ENCODE results near the gene TMEM170B.

Gene TMEM170B

DNA sequence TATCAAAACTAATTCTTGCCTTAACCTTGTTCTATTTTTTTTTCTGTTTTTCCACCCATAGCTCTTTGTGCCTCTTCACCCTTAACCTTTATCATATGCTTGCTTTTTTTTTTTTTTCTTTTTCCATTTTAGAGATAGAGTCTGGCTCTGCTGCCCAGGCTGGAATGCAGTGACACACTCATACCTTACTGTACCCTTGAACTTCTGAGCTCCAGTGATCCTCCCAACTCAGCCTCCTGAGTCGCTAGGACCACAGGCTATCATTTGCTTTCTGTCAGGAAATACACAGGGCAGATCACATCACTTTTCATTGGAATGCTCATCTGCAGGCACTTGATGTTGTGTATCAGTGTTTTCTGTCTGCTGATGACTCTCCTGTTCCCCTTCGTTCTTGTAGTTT lies 33.5 kb downstream of the TMEM170B start:
- Histone ChIP-seq H3K9me3 (no peaks in the 10 kb centered on the region), H3K27me3 (no peaks in the 10 kb centered on the region), H3K4me1 (no peaks in the 10 kb centered on the region), H3K4me3 (ENCODE audit: low read depth, low read length) (no peak overlapping the region), H3K36me3 (no peaks in the 10 kb centered on the region)
- no peak for DNase-seq
- TF ChIP-seq, protein P1, sequence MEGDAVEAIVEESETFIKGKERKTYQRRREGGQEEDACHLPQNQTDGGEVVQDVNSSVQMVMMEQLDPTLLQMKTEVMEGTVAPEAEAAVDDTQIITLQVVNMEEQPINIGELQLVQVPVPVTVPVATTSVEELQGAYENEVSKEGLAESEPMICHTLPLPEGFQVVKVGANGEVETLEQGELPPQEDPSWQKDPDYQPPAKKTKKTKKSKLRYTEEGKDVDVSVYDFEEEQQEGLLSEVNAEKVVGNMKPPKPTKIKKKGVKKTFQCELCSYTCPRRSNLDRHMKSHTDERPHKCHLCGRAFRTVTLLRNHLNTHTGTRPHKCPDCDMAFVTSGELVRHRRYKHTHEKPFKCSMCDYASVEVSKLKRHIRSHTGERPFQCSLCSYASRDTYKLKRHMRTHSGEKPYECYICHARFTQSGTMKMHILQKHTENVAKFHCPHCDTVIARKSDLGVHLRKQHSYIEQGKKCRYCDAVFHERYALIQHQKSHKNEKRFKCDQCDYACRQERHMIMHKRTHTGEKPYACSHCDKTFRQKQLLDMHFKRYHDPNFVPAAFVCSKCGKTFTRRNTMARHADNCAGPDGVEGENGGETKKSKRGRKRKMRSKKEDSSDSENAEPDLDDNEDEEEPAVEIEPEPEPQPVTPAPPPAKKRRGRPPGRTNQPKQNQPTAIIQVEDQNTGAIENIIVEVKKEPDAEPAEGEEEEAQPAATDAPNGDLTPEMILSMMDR (IDR thresholded peaks at IDR 0.05; ENCODE audit: low read depth, low read length): no peak

DNA sequence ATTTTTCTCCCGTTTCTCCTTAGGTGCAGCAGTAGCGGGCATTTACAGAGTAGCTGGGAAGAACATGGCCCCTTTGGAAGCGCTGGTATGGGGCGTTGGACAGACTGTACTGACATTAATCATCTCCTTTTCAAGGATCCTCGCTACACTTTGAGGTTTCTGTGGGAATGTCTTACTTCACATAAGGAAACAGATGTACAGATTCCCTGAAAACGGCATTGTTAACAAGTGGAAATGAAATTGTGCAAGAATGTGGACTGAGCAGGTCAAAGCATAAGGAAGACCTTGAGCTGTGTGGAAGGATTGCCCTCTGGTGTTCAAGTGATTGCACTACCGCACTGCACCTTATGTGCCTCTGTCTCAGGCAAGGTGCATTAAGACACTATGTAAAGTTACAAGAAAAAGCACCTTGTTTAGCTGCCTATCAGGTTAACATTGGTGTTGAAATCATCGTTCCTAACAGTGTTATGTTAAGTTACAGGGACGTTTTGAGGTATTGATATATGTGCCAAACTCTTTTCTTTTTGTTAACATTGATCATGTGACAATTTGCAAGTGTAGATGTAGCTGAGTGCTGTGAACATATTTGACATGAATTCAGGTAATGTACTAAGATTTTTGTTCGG lies 38.0 kb downstream of the TMEM170B start:
- H3K27me3 ChIP-seq: no peaks in the 10 kb centered on the region
- no peaks in the 10 kb centered on the region for H3K9me3 ChIP-seq
- H3K36me3 ChIP-seq: no peaks in the 10 kb centered on the region
- no peak overlapping the region for H3K4me3 ChIP-seq (ENCODE audit: low read depth, low read length)
- DNase-seq: peak; percentile 43
- TF ChIP-seq, protein P1 (IDR thresholded peaks at IDR 0.05; ENCODE audit: low read depth, low read length): peak; percentile 90
- H3K4me1 ChIP-seq: no peaks in the 10 kb centered on the region

- no peaks in the 10 kb centered on the region for H3K4me1 ChIP-seq
- DNase-seq: no peak
- no peaks in the 10 kb centered on the region for H3K36me3 ChIP-seq
- H3K4me3 ChIP-seq (ENCODE audit: low read depth, low read length): no peak overlapping the region
- H3K27me3 ChIP-seq: no peaks in the 10 kb centered on the region
- no peaks in the 10 kb centered on the region for H3K9me3 ChIP-seq
- TF ChIP-seq, protein P1 (IDR thresholded peaks at IDR 0.05; ENCODE audit: low read depth, low read length): no peak
Observed at GRCh38 chr6:11580686-11581405, 43.3 kb downstream of the TMEM170B start.

GRCh38 chr6:11584244-11584643 lies 46.7 kb downstream of the TMEM170B start:
- no peak overlapping the region for H3K4me3 ChIP-seq (ENCODE audit: low read depth, low read length)
- no peaks in the 10 kb centered on the region for H3K9me3 ChIP-seq
- no peaks in the 10 kb centered on the region for H3K36me3 ChIP-seq
- H3K27me3 ChIP-seq: no peaks in the 10 kb centered on the region
- no peak for DNase-seq
- TF ChIP-seq, protein P1 (IDR thresholded peaks at IDR 0.05; ENCODE audit: low read depth, low read length): no peak
- H3K4me1 ChIP-seq: no peaks in the 10 kb centered on the region

DNA sequence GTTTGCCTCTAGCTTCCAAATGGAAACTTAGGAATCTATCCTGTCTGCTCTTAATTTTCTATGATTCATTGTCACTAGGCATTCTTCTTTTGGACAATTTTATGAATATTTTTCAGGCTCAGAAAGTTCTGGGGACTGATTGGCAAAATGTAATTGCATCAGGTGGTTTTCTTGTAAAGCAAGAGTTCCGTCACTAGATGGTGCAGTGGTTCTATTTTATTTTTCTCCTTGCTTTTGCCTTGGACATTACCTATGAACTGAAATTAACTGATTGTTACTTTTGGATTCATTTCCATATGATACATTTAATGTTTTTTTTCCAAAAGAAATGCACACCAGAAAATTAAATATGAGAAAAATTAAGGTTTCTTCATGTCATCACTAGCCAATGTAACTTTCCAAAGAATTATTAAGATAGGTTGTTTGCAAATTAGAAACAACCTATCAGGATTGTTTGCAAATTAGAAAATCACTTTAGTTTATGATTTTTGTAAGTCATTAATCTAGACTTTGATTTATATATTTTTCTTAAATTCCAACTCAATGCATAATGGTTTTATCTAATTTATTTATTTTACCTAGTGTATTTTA lies 48.0 kb downstream of the TMEM170B start:
- no peak for DNase-seq
- no peaks in the 10 kb centered on the region for H3K9me3 ChIP-seq
- no peaks in the 10 kb centered on the region for H3K4me1 ChIP-seq
- H3K36me3 ChIP-seq: no peaks in the 10 kb centered on the region
- TF ChIP-seq, protein P1 (IDR thresholded peaks at IDR 0.05; ENCODE audit: low read depth, low read length): peak; percentile 62
- H3K4me3 ChIP-seq (ENCODE audit: low read depth, low read length): no peak overlapping the region
- no peaks in the 10 kb centered on the region for H3K27me3 ChIP-seq

GRCh38 chr6:11586117-11586516 lies 48.6 kb downstream of the TMEM170B start:
- no peak overlapping the region for H3K4me3 ChIP-seq (ENCODE audit: low read depth, low read length)
- no peak for DNase-seq
- TF ChIP-seq, protein P1 (IDR thresholded peaks at IDR 0.05; ENCODE audit: low read depth, low read length): no peak

More at GRCh38 chr6:11586117-11586516, 48.6 kb downstream of the TMEM170B start:
- Histone ChIP-seq H3K27me3 (no peaks in the 10 kb centered on the region), H3K4me1 (no peaks in the 10 kb centered on the region), H3K9me3 (no peaks in the 10 kb centered on the region), H3K36me3 (no peaks in the 10 kb centered on the region)
